Mucosa of gallbladder (tissue), 1 donor: ENCODE results near the gene THSD4. TPM values are rescaled to one million over a fixed set of nuclear protein-coding genes. Genes with fewer than 3 reads are reported as not detected.
"Not testable (repeated sequence)": the region's sequence is repeated elsewhere in the genome, so short reads cannot be mapped to it uniquely, and the experiment has no call there.

Source experiments
- DNase-seq: peaks from one replicate; pipeline ENCODE4 v3.0.0-alpha.2; 2020; ENCODE audit warnings: low spot score
- total RNA-seq: library from RNA; stranded (reverse); gene quantifications from one replicate; pipeline ENCODE4 v1.2.1, GENCODE V29; 2021
- donor health status: DM: no; HTN: no; CAD: no.

Gene THSD4
- total RNA-seq, 1 donor from 2014 or later, result 71.2 TPM

- DNase-seq, result no peak
These were observed 309.5 kb downstream of the THSD4 start for GRCh38 chr15:71424765-71425164.

GRCh38 chr15:71425388-71425787 lies 310.1 kb downstream of the THSD4 start:
- no peak for DNase-seq

- no peak for DNase-seq
These were observed 311.5 kb downstream of the THSD4 start for GRCh38 chr15:71426792-71427191.

- DNase-seq, result no peak
These were observed 315.5 kb downstream of the THSD4 start for GRCh38 chr15:71430782-71431181.

- no peak for DNase-seq
These were observed 316.4 kb downstream of the THSD4 start for GRCh38 chr15:71431343-71432336.

- DNase-seq, result no peak
These were observed 318.1 kb downstream of the THSD4 start for GRCh38 chr15:71433402-71433801.

GRCh38 chr15:71434774-71435173 lies 319.5 kb downstream of the THSD4 start:
- DNase-seq, result no peak

- no peak for DNase-seq
These were observed 320.3 kb downstream of the THSD4 start for GRCh38 chr15:71435552-71435951.

- DNase-seq, result no peak
These were observed 321.6 kb downstream of the THSD4 start for GRCh38 chr15:71436854-71437253.

GRCh38 chr15:71437404-71437803 lies 322.1 kb downstream of the THSD4 start:
- DNase-seq, result no peak

GRCh38 chr15:71437919-71438318 lies 322.6 kb downstream of the THSD4 start:
- DNase-seq, result no peak

GRCh38 chr15:71439478-71439877 lies 324.2 kb downstream of the THSD4 start:
- not testable (repeated sequence) for DNase-seq

- no peak for DNase-seq
These were observed 325.3 kb downstream of the THSD4 start for GRCh38 chr15:71440489-71441110.

- peak; percentile 50 for DNase-seq
These were observed 328.3 kb downstream of the THSD4 start for GRCh38 chr15:71443538-71443937.

- DNase-seq, result no peak
These were observed 328.9 kb downstream of the THSD4 start for GRCh38 chr15:71444032-71444810.

GRCh38 chr15:71444866-71445590 lies 329.8 kb downstream of the THSD4 start:
- DNase-seq, result no peak

- DNase-seq, result peak; percentile 37
These were observed 332.3 kb downstream of the THSD4 start for GRCh38 chr15:71447328-71448250.

- peak; percentile 82 for DNase-seq
These were observed 333.4 kb downstream of the THSD4 start for GRCh38 chr15:71448688-71449114.

- DNase-seq, result no peak
These were observed 334.1 kb downstream of the THSD4 start for GRCh38 chr15:71449363-71449762.

GRCh38 chr15:71449956-71450355 lies 334.7 kb downstream of the THSD4 start:
- DNase-seq, result no peak
